HFF-Myc (cell line): ENCODE measurements around the gene BNC2.
A peak's percentile ranks its signal among the peaks of the same experiment; 100 is the strongest.

Experiments
- DNase-seq: peaks from one replicate; pipeline ENCODE4 v3.0.0-alpha.2; 2011; ENCODE audit warnings: low read depth; ENCODE audit errors: extremely low read depth
- H3K4me3 ChIP-seq: replicated peaks from 2 replicates; pipeline ENCODE4 v1.5.1; 2011; ENCODE audit warnings: low read depth, mild to moderate bottlenecking, control low read depth, low read length
- TF ChIP-seq, protein P1 (sequence below): IDR thresholded peaks from 2 replicates; pipeline ENCODE4 v1.5.1; 2012; ENCODE audit warnings: mild to moderate bottlenecking, low read depth, low read length, control low read depth; ENCODE audit errors: missing control alignments

Gene BNC2

DNA sequence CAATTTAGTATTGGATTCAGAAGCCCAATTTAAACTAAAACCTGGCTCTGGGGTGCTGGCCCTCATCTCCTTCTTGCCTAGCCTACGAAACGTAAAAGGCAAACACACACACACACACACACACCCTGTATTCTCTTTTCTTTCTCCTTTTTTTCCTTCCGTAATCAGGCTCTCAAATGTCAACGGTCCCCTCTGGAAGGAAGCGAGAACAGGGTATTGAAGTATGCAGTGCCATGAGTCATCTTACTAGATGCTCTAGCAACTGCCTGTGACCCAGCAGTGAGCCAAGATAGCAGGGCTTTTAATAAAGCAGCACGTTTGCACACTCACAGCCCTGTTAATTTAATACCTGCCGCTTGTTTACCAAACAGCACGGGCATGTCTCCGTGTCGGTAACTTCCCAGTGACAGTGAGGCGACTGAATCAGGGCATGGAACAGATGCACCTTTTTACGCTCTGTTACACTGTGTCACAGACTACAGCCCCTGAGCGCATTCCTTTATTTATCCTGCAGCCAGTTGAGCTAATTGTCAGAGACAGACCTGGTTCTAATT is 243.8 kb downstream of the BNC2 start:
- DNase-seq = peak; percentile 78
- H3K4me3 ChIP-seq = no peak overlapping the region
- TF ChIP-seq, protein P1, sequence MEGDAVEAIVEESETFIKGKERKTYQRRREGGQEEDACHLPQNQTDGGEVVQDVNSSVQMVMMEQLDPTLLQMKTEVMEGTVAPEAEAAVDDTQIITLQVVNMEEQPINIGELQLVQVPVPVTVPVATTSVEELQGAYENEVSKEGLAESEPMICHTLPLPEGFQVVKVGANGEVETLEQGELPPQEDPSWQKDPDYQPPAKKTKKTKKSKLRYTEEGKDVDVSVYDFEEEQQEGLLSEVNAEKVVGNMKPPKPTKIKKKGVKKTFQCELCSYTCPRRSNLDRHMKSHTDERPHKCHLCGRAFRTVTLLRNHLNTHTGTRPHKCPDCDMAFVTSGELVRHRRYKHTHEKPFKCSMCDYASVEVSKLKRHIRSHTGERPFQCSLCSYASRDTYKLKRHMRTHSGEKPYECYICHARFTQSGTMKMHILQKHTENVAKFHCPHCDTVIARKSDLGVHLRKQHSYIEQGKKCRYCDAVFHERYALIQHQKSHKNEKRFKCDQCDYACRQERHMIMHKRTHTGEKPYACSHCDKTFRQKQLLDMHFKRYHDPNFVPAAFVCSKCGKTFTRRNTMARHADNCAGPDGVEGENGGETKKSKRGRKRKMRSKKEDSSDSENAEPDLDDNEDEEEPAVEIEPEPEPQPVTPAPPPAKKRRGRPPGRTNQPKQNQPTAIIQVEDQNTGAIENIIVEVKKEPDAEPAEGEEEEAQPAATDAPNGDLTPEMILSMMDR = no peak

DNA sequence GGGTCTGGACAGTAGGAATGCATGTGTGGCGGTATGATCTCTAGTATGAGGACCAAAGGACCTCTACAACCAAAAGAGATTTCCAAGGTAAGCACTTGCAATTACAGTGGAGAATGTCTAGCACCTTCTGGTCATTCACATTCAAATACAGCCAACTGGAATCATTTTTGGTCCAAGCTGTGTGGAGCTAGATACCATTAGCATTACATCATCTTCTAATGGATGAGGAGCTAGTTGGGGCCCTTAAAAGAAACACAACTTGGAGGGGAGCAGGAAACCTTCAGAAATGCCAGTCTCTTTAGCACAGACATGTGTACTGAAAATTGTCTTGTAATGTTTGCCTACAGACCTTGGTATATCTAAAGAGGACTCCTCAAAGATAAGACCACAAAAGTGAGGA is 244.7 kb downstream of the BNC2 start:
- DNase-seq = no peak
- TF ChIP-seq, protein P1 = no peak

DNA sequence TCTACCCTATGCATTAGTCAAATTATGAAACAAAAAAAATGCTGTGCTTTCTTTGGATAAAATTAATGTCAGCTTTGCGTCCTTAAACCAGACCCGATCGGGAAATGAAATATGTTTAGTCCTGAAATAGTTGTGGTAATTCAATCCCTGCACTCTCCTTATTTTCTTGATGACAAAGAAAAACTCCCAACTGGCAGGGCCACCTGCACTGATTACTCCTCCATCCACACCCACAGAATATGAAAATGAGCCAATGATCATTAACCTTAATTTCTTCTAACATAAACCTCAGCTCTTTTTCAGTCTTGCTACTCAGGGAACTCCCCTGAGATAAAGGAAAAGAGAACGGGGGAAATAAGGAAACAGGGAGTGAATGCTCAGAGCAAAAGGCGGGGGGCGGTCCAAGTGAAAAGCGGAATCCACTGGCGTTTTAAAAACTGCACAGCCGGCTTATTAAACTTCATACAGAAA is 245.3 kb downstream of the BNC2 start:
- no peak overlapping the region for H3K4me3 ChIP-seq
- TF ChIP-seq, protein P1 = no peak
- no peak for DNase-seq

More for the DNA sequence above, 244.7 kb downstream of the BNC2 start:
- no peak overlapping the region for H3K4me3 ChIP-seq

DNA sequence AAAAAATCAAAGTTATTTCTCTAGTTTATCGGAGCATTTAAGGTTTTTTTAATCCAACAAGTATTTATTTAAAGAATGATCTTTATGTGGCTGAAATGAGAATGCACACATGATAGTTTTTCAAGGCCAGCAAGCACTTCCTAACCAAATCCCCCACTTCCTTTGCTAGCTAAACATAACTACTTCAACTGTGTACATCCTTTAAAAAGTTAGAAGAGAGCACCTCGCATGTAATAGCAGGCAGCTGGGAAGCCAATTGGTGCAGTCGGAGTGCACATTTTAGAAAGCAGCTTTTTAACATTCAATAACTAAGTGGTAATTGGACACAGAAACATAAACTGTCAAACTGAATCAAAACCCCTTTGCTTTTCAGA is 245.7 kb downstream of the BNC2 start:
- DNase-seq = no peak
- TF ChIP-seq, protein P1 = no peak
- no peak overlapping the region for H3K4me3 ChIP-seq

DNA sequence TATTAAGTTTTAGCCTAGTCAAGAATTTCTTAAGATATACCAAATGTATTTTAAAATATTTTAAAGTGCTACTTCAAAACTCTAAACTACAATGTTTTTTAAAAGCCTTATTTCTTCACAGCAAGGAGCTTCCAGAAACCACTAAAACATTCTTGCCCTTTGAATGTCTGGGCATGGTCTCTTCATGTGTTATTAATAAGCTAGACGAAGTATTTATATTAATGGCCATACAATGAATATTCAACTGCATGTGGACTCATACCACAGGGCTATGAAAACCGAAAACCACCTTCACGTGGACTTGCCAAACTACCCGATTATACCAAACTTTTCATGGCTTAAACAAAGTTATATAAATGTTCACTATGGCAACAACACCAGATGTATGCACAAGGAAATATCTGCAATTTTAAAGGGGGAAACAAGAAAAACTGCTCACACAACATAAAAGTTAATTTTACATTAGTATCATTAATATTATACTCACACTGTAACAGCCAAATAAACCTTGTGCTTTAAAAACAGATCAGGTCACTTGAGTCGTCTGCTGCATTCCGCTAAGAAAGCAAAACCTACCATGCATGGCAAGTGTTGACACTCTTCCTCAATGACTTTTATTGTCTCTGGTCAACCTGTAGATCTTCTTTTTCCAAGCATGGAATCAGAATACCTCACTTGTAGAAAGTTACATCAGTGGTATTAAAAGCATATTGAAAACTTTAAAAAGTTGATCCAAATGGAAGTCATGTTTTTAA is 246.3 kb downstream of the BNC2 start:
- H3K4me3 ChIP-seq = no peak overlapping the region

DNA sequence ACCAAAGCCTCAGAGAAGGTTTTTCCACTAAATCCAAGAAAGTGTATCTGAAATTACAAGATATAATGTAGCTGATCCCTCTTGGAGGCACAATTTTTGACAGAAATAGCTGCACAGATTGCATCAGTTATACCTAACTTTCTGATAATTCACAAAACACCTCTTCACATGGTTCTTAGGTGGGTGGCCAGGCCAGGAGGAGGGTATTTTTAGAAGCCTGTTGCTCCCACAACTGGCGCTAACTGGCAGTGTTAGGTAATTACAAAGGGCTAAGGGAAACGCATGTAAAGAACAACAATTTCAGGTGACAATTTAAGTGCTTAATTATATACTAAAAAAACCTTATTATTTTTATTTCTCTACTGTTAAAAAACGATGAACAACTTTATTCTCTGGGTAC is 247.9 kb downstream of the BNC2 start:
- no peak overlapping the region for H3K4me3 ChIP-seq
- DNase-seq = no peak
- TF ChIP-seq, protein P1 = no peak

More for the DNA sequence above, 246.3 kb downstream of the BNC2 start:
- TF ChIP-seq, protein P1 = no peak
- DNase-seq = no peak
